HG03457 (cell line): ENCODE measurements around the gene CHMP1A.
A peak's percentile ranks its signal among the peaks of the same experiment; 100 is the strongest.
"Not testable (repeated sequence)": the region's sequence is repeated elsewhere in the genome, so short reads cannot be mapped to it uniquely, and the experiment has no call there.

Experiments
- ATAC-seq: cut with Tn5 transposase; IDR thresholded peaks from one replicate; pipeline ENCODE4 v1.9.1; 2021; ENCODE audit warnings: moderate number of reproducible peaks; ENCODE audit not compliant: unreplicated experiment

Gene CHMP1A

GRCh38 chr16:89657442-89658220 is at the start of gene CHMP1A, which contains the start of gene SPATA33:
Gene CHMP1A (minus strand): TSS chr16:89657708. CDS start chr16:89657588, 120 bp downstream.
Gene SPATA33 (plus strand): TSS chr16:89657836. CDS start chr16:89657912, 76 bp downstream.
- ATAC-seq, result peak; percentile 71

- ATAC-seq, result no peak
Measured at GRCh38 chr16:89706518-89707260, 49.2 kb upstream of the CHMP1A start.

GRCh38 chr16:89705006-89705405 is 47.5 kb upstream of the CHMP1A start:
- ATAC-seq, result no peak

DNA sequence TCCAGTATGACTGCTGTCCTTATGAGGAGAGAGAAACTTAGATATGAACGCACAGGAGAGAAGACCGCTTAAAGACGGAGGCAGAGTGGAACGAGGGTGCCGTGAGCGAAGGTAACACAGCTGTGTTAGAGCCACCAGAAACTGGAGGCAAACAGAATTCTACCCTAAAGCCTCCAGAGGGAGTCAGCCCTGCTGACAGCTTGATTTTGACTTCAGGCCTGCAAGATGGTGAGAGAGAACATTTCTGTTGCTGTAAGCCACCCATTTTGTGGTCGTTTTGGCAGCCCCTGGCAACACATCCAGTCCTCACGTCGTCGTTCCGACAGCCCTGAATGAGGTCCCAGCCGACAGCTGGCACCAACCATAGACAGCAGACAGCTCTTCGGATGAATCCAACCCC is 46.8 kb upstream of the CHMP1A start:
- ATAC-seq, result no peak

DNA sequence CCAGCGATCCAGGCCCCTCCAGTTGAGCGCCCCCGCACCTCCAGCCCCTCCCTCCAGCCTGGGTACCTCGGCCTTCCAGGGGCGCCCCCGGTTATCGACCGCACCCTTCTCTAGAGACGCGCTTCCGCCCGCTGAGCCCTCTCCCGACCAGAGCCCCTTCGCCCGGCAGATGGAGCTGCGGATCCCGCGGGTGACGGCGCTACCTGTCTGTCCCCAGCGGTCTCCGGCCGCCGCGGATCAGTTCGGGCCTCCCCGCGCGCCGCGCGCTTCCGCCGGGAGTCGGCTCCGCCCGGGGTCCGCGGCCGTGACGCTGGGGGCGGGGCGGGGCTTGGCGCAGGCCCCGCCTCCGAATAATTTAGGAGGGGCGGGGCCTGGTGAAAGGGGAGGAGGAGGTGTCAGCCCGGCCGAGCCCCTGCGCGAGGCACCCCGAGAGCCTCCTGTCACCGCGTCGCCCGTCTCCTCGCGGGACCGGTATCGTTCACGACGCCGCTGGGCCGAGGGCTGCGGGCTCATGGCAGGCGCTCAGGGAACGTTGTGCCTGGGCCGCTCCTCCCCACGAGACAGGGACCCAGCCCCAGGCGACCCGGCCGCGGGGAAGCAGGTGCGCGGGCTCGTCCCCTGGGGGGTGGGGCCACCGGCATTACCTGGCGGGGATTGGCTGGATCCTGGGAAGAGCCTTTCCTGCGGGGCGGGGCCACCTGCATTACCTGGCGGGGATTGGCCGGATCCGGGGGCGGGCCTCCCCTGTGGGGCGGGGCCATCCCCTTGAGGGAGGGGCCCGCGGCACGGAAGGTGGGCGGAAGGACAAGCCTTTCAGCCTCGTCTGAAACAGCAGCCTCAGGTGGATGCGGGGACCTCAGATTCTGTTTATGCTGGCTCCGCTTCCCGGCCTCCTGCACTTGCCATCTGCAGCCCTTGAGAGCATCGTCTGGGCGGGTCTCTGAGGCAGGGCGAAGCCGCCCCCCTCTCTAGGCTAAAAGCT is 44.2 kb upstream of the CHMP1A start, which contains the start of gene SPATA2L:
TSS of gene SPATA2L (minus strand) at position 281 of the 982 bp plus-strand sequence. CDS start 473 bp downstream, outside the sequence.
- ATAC-seq, result peak; percentile 47

DNA sequence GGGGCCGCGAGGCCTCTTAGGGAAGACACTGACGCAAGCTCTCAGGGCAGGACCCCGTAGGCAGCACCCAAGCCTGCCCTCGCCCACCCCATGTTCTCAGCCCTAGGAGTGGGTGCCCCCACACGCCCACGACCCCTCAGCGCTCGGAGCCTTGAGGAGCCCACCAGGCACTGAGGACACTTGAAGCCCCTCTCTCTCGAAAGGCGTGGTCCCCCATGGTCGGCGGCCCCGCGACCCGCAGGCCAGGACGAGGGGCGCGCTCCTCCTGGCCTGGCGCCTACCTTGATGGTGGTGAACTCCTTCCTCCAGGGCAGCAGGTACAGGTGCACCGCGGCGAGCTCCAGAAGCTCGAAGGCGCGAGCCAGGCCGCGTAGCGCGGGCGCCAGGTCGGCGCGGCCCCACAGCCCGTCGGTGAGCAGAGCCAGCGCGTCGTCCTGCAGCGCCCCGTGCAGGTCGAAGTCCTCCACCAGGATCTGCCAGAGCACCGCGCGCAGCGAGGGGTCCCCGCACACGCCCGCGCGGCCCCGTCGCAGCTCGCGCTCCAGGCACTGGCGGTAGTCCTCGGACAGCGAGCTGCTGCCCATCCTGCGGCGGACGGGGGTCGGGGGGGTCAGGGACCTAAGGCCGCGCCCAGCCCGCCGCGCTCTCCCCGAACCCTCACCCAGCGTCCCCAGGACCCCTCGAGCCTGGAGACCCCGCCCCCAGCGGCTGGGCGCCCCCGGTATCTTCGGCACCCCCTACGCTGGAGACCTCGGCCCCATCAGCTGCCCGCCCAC is 43.3 kb upstream of the CHMP1A start:
- no peak for ATAC-seq

GRCh38 chr16:89700100-89700648 is 42.7 kb upstream of the CHMP1A start:
- ATAC-seq, result peak; percentile 39

DNA sequence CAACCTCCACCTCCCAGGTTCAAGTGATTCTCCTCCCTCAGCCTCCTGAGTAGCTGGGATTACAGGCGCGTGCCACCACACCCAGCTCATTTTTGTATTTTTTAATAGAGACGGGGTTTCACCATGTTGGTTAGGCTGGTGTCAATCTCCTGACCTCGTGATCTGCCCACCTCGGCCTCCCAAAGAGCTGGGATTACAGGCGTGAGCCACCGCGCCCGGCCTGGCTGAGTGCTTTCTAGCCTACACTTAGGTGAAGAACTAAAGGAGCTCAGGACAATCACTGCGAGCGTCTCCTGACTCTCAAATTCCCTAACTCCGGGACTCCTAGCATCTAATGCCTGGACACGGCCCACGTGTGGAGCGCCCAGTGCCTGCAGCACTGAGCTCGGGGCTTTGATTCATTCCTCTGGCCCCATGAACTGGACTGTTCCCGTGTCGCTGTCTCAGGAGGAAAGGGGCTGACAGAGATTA is 42.2 kb upstream of the CHMP1A start:
- peak; percentile 2 for ATAC-seq

GRCh38 chr16:89698717-89699116 is 41.2 kb upstream of the CHMP1A start:
- not testable (repeated sequence) for ATAC-seq

- ATAC-seq, result no peak
Measured at GRCh38 chr16:89697616-89698331, 40.3 kb upstream of the CHMP1A start.

- ATAC-seq, result no peak
Measured at GRCh38 chr16:89697161-89697615, 39.7 kb upstream of the CHMP1A start.

GRCh38 chr16:89696670-89697128 is 39.2 kb upstream of the CHMP1A start:
- no peak for ATAC-seq

- no peak for ATAC-seq
Measured at GRCh38 chr16:89695875-89696669, 38.6 kb upstream of the CHMP1A start.

GRCh38 chr16:89695086-89695874 is 37.8 kb upstream of the CHMP1A start:
- no peak for ATAC-seq

DNA sequence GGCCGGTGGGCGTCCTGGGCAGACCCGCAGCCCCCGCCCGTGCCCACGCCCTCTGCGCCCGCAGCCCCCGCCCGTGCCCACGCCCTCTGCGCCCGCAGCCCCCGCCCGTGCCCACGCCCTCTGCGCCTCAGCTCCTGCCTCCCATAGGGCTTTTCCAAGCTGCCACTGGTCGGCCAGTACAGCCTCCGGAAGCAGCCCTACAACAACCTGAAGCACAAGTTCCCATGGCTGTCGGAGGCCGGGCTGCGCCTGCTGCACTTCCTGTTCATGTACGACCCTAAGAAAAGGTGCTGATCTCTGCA is 37.2 kb upstream of the CHMP1A start:
- not testable (repeated sequence) for ATAC-seq

DNA sequence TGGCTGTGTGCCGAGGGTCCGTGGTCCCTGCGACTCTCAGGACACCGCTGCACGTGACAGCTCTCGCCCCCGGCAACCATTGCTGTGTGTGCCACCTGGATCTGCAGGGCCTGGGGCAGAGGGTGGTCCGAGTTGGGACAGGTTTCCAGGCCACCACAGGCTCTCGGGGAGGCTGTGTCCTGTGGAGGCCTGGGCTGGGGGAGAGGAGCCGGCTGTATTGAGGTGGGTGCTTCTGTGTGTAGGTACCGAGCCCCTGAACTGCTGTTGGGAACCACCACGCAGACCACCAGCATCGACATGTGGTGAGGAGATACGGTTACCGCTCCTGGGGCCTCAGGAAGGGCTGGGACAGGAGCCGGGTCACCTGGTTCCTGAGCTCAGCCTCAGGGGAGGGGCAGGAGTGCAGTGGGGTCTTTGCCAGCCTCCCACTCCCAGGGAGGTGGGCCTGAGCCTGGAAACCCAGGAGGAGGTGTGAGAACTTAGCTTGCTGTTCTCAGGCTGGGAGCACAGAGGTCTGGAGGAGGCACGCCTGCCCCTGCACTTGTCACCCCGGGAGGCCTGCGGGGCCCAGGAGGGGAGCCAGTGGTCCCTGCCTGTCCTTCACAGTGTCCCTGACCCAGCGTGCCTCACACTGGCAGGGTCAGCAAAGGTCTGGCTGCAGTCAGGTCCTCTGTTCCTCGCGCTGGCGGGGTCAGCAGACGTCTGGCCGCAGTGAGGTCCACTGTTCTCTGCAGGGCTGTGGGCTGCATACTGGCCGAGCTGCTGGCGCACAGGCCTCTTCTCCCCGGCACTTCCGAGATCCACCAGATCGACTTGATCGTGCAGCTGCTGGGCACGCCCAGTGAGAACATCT is 36.6 kb upstream of the CHMP1A start:
- ATAC-seq, result no peak
